ENCODE results near the gene PIK3C3.

- no peak for TF ChIP-seq CTCF (conservative IDR thresholded peaks at IDR 0.05)
- no peak for TF ChIP-seq ZFX (IDR thresholded peaks at IDR 0.05)
These were observed 109.1 kb downstream of the PIK3C3 start for GRCh38 chr18:42064109-42064508.
